ENCODE data around the gene BEND3. TPM values are rescaled to one million over a fixed set of nuclear protein-coding genes. Genes with fewer than 3 reads are reported as not detected.

BEND3 gene
- total and polyA plus RNA-seq, 2 donors = 1.5 to 1.7 TPM

DNA sequence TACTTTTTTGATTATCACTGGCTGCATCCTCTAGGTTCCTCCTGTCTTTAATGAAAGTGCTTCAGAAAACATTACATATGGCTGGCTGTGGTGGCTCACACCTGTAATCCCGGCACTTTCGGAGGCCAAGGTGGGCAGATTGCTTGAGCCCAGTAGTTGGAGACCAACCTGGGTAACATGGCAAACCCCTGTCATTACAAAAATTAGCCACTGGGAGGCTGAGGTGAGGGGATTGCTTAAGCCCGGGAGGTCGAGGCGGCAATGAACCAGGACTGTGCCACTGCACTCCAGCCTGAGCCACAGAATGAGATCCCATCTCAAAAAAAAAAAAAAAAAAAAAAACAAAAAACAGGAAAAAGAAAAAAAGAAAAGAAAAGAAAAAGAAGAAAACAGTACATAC is 35.3 kb downstream of the BEND3 start:
- whole genome bisulfite sequencing = 90% methylated on average over 5 of the region's 5 CpGs
- Histone ChIP-seq H3K27ac (ENCODE audit: low read depth in 1 of 2, low read length in 1 of 2) (no peak overlapping the region), H3K27me3 (ENCODE audit: control insufficient read depth in 2 of 2, insufficient read depth in 1 of 2, low read length in 1 of 2) (no peaks in the 10 kb centered on the region), H3K4me3 (ENCODE audit: low read length in 2 of 2) (no peak overlapping the region), H3K4me1 (ENCODE audit: control insufficient read depth in 2 of 2, insufficient read depth in 2 of 2, low read length in 2 of 2) (no peaks in the 10 kb centered on the region), H3K36me3 (ENCODE audit: control insufficient read depth in 2 of 2, insufficient read depth in 2 of 2, low read length in 1 of 2) (peaks cover 5 to 6% of the 10 kb centered on the region in 2 donors), H3K9me3 (ENCODE audit: control insufficient read depth in 2 of 2, insufficient read depth in 1 of 2, low read length in 1 of 2) (no peaks in the 10 kb centered on the region)
- DNase-seq (ENCODE audit: low read depth in 6 of 9, low spot score in 9 of 9) = no peak

DNA sequence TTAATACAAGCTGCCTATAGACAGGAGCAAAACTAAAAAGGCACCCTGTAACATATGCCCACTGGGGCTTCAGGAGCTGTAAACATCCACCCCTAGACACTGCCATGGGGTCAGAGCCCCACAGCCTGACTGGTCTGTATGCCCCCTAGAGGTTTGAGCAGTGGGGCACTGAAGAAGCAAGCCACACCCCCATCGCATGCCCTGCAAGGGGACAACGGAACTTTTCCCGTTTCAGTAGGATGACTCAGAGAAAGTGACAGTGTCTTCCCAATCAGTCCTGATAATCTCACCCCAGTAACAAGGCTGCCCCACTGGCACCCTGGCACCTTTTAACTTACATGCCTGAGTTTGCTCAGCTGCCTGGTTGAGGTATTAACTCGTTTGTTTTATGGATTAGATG is 35.9 kb downstream of the BEND3 start:
- H3K9me3 ChIP-seq (ENCODE audit: control insufficient read depth in 2 of 2, insufficient read depth in 1 of 2, low read length in 1 of 2) = no peaks in the 10 kb centered on the region
- H3K36me3 ChIP-seq (ENCODE audit: control insufficient read depth in 2 of 2, insufficient read depth in 2 of 2, low read length in 1 of 2) = peaks cover under 1 to 6% of the 10 kb centered on the region in 2 donors
- DNase-seq (ENCODE audit: low read depth in 6 of 9, low spot score in 9 of 9) = no peak
- H3K27ac ChIP-seq (ENCODE audit: low read depth in 1 of 2, low read length in 1 of 2) = no peak overlapping the region
- no peak overlapping the region for H3K4me3 ChIP-seq (ENCODE audit: low read length in 2 of 2)
- H3K27me3 ChIP-seq (ENCODE audit: control insufficient read depth in 2 of 2, insufficient read depth in 1 of 2, low read length in 1 of 2) = no peaks in the 10 kb centered on the region
- WGBS = 94% methylated on average over 4 of the region's 4 CpGs
- H3K4me1 ChIP-seq (ENCODE audit: control insufficient read depth in 2 of 2, insufficient read depth in 2 of 2, low read length in 2 of 2) = no peaks in the 10 kb centered on the region

DNA sequence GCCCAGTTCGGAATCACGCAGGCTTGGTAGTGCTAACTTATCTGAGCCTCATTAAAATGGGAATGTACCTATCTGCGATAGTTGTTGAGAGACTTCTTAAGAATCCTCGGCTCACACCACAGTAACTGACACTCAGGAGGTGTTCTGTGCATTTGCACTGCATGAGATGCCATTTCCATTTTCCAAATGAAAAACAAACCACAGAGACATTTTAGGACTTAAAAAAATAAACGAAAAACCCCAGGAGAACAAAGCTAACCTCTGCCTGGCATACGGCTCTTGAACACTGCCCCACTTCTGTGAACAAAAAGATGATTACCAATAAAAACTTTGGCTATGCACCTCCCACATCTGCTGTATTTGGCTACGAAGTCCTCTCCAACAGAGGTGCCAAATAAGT is 37.6 kb downstream of the BEND3 start:
- Histone ChIP-seq H3K4me1 (ENCODE audit: control insufficient read depth in 2 of 2, insufficient read depth in 2 of 2, low read length in 2 of 2) (no peaks in the 10 kb centered on the region), H3K4me3 (ENCODE audit: low read length in 2 of 2) (no peak overlapping the region)
- DNase-seq (ENCODE audit: low read depth in 6 of 9, low spot score in 9 of 9) = no peak

DNA sequence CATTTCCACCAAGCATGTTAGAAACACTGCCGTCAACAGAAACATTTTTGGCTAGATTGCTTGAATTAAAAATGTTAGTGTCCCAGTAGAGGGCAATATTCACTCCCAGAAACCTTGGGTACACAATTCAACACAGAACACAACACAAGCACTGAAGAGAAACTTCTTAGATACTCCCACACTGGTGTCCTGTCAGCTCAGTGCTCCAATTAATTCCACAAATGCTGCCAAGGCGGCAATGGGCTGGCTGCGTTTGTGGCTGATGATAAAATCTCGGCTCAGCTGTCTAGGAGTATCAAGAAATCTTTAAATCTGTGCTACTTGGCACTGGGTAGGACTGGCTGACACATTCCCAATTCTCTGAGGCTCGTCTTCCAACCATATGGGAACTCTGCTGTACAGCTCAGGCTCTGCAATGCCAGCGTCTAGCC is 39.3 kb downstream of the BEND3 start:
- Histone ChIP-seq H3K4me1 (ENCODE audit: control insufficient read depth in 2 of 2, insufficient read depth in 2 of 2, low read length in 2 of 2) (no peaks in the 10 kb centered on the region), H3K36me3 (ENCODE audit: control insufficient read depth in 2 of 2, insufficient read depth in 2 of 2, low read length in 1 of 2) (peaks cover 4 to 10% of the 10 kb centered on the region in 2 donors), H3K27ac (ENCODE audit: low read depth in 1 of 2, low read length in 1 of 2) (no peak overlapping the region), H3K27me3 (ENCODE audit: control insufficient read depth in 2 of 2, insufficient read depth in 1 of 2, low read length in 1 of 2) (no peaks in the 10 kb centered on the region), H3K4me3 (ENCODE audit: low read length in 2 of 2) (no peak overlapping the region), H3K9me3 (ENCODE audit: control insufficient read depth in 2 of 2, insufficient read depth in 1 of 2, low read length in 1 of 2) (no peaks in the 10 kb centered on the region)
- 95% methylated on average over 6 of the region's 6 CpGs for WGBS
- no peak for DNase-seq (ENCODE audit: low read depth in 6 of 9, low spot score in 9 of 9)

More for the DNA sequence above, 37.6 kb downstream of the BEND3 start:
- 94% methylated on average over 7 of the region's 7 CpGs for WGBS
- no peak overlapping the region for H3K27ac ChIP-seq (ENCODE audit: low read depth in 1 of 2, low read length in 1 of 2)
- H3K36me3 ChIP-seq (ENCODE audit: control insufficient read depth in 2 of 2, insufficient read depth in 2 of 2, low read length in 1 of 2) = peaks cover 4 to 6% of the 10 kb centered on the region in 2 donors
- H3K27me3 ChIP-seq (ENCODE audit: control insufficient read depth in 2 of 2, insufficient read depth in 1 of 2, low read length in 1 of 2) = no peaks in the 10 kb centered on the region
- H3K9me3 ChIP-seq (ENCODE audit: control insufficient read depth in 2 of 2, insufficient read depth in 1 of 2, low read length in 1 of 2) = no peaks in the 10 kb centered on the region

DNA sequence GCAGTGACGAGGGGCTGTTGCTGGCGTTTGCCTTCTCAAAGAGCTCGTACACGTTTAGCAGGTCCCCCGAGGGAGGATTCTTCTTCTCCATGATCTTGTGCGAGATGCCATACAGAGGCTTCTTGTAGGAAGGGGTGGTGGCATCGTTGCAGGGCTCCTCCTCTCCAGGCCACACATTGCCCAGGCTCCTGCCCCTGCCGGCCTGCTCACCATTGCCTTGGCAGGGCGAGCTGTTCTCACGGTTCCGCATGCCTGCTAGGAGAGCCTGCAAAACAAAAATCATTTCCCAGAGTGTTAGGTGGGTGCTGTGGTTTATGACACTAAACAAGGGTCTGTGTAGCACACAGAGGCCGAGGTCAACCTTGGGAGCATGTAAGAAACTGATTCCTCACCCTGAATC is 44.6 kb downstream of the BEND3 start:
- peaks cover 28 to 32% of the 10 kb centered on the region in 2 donors for H3K36me3 ChIP-seq (ENCODE audit: control insufficient read depth in 2 of 2, insufficient read depth in 2 of 2, low read length in 1 of 2)
- 97% methylated on average over 12 of the region's 12 CpGs for WGBS
- H3K27ac ChIP-seq (ENCODE audit: low read depth in 1 of 2, low read length in 1 of 2) = no peak overlapping the region
- no peaks in the 10 kb centered on the region for H3K4me1 ChIP-seq (ENCODE audit: control insufficient read depth in 2 of 2, insufficient read depth in 2 of 2, low read length in 2 of 2)
- H3K4me3 ChIP-seq (ENCODE audit: low read length in 2 of 2) = no peak overlapping the region
- no peak for DNase-seq (ENCODE audit: low read depth in 6 of 9, low spot score in 9 of 9)
- no peaks in the 10 kb centered on the region for H3K9me3 ChIP-seq (ENCODE audit: control insufficient read depth in 2 of 2, insufficient read depth in 1 of 2, low read length in 1 of 2)
- no peaks in the 10 kb centered on the region for H3K27me3 ChIP-seq (ENCODE audit: control insufficient read depth in 2 of 2, insufficient read depth in 1 of 2, low read length in 1 of 2)

DNA sequence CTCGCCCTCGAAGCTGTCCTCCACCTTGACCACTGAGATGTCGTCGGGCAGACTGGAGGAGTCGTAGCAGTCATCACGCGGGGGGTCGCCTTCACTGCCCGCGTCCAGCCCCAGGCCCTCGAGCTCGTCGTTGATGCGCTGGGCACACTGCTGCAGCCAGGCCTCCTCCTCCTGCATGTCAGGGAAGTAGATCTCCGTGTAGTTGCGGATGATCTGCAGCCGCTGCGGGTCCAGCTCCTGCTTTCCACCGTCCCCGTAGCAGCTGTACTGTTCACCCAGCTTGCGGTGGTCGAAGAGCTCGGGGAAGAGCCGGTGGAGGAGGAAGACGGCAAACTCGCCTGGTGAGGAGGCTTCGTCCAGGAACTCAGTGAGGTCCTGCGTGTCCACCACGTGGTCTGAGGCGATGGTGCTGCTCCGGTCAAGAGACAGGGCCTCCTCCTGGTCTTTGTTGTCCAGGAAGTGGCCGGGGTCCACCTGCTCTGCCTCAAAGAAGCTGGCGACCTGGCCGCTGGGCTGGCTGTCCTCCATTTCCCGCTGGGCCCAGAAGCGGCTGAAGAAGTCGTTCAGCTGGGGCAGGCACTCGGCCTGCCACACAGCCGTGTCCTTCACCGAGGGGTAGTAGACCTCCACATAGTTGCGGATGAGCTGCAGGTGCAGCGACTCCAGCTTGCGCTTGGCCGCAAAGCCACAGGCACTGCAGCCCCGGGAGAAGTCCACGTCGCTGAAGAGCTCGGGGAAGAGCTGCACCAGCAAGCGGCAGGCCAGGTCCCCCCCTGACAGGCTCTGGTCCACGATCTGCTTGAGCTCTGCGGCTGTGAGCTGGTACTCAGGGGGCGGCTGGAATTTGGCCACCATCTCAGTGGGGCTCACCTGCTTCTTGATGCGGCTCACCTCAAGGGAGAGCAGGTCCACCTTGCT is 45.4 kb downstream of the BEND3 start:
- no peak overlapping the region for H3K27ac ChIP-seq (ENCODE audit: low read depth in 1 of 2, low read length in 1 of 2)
- H3K4me1 ChIP-seq (ENCODE audit: control insufficient read depth in 2 of 2, insufficient read depth in 2 of 2, low read length in 2 of 2) = no peaks in the 10 kb centered on the region
- WGBS = 98% methylated on average over 53 of the region's 53 CpGs
- no peaks in the 10 kb centered on the region for H3K27me3 ChIP-seq (ENCODE audit: control insufficient read depth in 2 of 2, insufficient read depth in 1 of 2, low read length in 1 of 2)
- no peak overlapping the region for H3K4me3 ChIP-seq (ENCODE audit: low read length in 2 of 2)
- DNase-seq (ENCODE audit: low read depth in 6 of 9, low spot score in 9 of 9) = no peak
- peaks cover 28 to 32% of the 10 kb centered on the region in 2 donors for H3K36me3 ChIP-seq (ENCODE audit: control insufficient read depth in 2 of 2, insufficient read depth in 2 of 2, low read length in 1 of 2)
- H3K9me3 ChIP-seq (ENCODE audit: control insufficient read depth in 2 of 2, insufficient read depth in 1 of 2, low read length in 1 of 2) = no peaks in the 10 kb centered on the region

DNA sequence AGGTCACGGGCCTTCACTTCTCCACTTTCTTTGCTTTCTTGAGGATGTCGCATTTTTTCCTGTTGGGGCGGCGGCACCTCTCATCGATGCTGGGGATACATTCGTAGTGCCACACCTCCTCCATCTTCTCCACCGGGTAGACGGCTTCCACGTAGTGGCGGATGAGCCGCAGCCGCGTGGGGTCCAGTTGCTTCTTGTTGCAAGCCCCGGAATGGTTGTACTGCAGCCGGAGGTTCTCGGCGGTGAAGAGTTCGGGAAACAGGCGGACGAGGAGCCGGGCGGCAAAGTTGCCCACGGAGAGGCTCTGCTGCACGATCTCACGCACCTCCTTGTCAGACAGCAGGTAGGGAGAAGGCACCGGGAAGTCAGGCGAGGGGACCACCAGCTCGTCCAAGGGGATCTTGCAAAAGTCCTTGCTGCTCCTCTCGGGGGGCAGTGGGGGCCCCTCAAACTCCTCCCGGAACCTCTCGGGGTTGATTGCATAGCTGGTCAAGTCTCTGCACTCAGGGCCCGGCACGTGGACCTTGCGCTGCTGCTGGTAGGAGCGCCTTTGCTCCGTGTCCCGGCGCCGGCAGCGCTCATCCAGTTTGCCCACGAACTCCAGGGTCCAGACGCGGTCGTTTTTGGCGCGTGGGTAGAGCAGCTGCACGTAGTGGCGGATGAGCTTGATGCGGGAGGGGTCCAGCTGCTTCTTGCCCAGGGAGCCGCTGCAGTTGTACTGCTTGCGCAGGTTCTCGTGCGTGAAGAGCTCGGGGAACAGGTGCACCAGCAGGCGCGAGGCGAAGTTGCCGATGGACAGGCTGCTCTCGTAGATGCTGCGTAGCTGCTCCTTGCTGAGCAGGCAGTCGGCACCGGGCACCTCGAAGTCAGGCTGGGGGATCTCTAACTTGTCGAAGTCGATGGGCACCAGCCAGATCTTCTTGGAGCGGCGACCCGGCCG is 46.4 kb downstream of the BEND3 start:
- H3K4me3 ChIP-seq (ENCODE audit: low read length in 2 of 2) = no peak overlapping the region
- no peak for DNase-seq (ENCODE audit: low read depth in 6 of 9, low spot score in 9 of 9)
- 99% methylated on average over 69 of the region's 69 CpGs for WGBS
- no peaks in the 10 kb centered on the region for H3K9me3 ChIP-seq (ENCODE audit: control insufficient read depth in 2 of 2, insufficient read depth in 1 of 2, low read length in 1 of 2)
- no peaks in the 10 kb centered on the region for H3K27me3 ChIP-seq (ENCODE audit: control insufficient read depth in 2 of 2, insufficient read depth in 1 of 2, low read length in 1 of 2)
- peaks cover 28 to 32% of the 10 kb centered on the region in 2 donors for H3K36me3 ChIP-seq (ENCODE audit: control insufficient read depth in 2 of 2, insufficient read depth in 2 of 2, low read length in 1 of 2)
- peaks cover 0 to 2% of the 10 kb centered on the region in 2 donors for H3K4me1 ChIP-seq (ENCODE audit: control insufficient read depth in 2 of 2, insufficient read depth in 2 of 2, low read length in 2 of 2)
- no peak overlapping the region for H3K27ac ChIP-seq (ENCODE audit: low read depth in 1 of 2, low read length in 1 of 2)

DNA sequence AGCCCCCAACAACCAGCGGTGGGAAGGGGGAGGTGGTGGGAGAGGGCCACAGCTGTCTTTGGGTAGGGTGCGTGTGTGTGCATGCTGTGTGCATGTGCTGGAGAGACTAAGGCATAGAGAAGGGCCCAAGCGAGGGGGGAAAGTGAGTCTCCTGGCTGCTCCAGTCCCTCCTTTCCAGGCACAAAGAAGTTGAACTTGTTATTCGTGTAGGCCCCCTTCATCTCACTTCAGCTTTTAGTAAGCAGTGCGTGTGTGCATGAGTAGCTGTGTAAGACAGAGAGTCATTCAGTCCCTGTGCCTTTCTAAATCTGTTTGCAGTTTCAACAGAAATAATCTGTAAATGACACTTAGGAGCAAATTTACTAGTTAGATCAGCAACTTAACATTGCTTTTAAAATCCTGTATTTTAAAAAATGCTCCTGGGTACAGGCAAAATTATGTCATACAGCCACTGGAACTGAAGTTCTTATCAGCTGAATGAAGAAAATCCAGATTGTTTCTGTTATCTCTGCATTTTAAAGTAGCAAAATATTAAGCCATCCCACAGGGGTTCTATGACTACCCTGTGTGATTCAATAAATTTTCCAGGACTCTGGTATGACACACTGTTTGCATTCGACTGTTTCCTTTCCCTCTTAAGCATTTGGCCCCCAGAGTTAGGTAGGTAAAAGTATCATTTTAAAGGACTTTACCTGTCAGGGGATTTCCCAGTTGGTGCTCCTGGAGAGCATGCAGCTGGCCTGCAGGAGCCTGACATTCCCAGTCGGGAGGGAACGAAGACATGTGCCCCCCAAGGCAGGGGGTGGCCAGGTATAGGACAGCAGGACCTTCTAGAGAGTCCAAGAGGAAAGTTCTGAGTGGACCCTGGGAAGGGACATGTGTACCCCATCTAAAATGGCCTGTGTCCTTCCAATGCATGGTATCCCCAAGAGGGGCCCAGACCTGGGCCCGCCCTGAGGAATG is 48.3 kb downstream of the BEND3 start:
- DNase-seq (ENCODE audit: low read depth in 6 of 9, low spot score in 9 of 9) = no peak
- Histone ChIP-seq H3K27me3 (ENCODE audit: control insufficient read depth in 2 of 2, insufficient read depth in 1 of 2, low read length in 1 of 2) (no peaks in the 10 kb centered on the region), H3K4me3 (ENCODE audit: low read length in 2 of 2) (no peak overlapping the region), H3K36me3 (ENCODE audit: control insufficient read depth in 2 of 2, insufficient read depth in 2 of 2, low read length in 1 of 2) (peaks cover 23 to 29% of the 10 kb centered on the region in 2 donors), H3K4me1 (ENCODE audit: control insufficient read depth in 2 of 2, insufficient read depth in 2 of 2, low read length in 2 of 2) (peaks cover 0 to 2% of the 10 kb centered on the region in 2 donors), H3K27ac (ENCODE audit: low read depth in 1 of 2, low read length in 1 of 2) (no peak overlapping the region), H3K9me3 (ENCODE audit: control insufficient read depth in 2 of 2, insufficient read depth in 1 of 2, low read length in 1 of 2) (no peaks in the 10 kb centered on the region)
- 90% methylated on average over 9 of the region's 9 CpGs for WGBS

All from thymus (tissue), 11 donors.